Neural cell (in vitro differentiated cells): Measurements from ENCODE around the gene CEP72. TPM values are rescaled to one million over a fixed set of nuclear protein-coding genes. Genes with fewer than 3 reads are reported as not detected.
"Not testable (repeated sequence)": the region's sequence is repeated elsewhere in the genome, so short reads cannot be mapped to it uniquely, and the experiment has no call there.

Source experiments
- H2AFZ ChIP-seq: fragments of 200-600, 300-800 bp; sonication (generic), shearing (Covaris generic); 2 replicates; pipeline ENCODE4 v1.6.0; 2014; ENCODE audit warnings: low read depth, mild to moderate bottlenecking, antibody characterized with exemption, low read length, moderate library complexity
- H3F3A ChIP-seq: fragments of 200-600 bp; shearing (Covaris generic); 2 replicates; pipeline ENCODE4 v1.6.1; 2016; ENCODE audit warnings: mild to moderate bottlenecking, moderate library complexity, mixed read lengths, antibody characterized with exemption, low read length; ENCODE audit not compliant: insufficient read depth, poor library complexity, severe bottlenecking
- H3K27ac ChIP-seq: fragments of 200-600, 300-800 bp; sonication (generic), shearing (Covaris generic); 2 replicates; pipeline ENCODE4 v1.5.1; 2014; ENCODE audit warnings: mild to moderate bottlenecking, low read length, moderate library complexity
- H3K27me3 ChIP-seq: fragments of 300-800, 200-600 bp; sonication (generic), shearing (Covaris generic); 2 replicates; pipeline ENCODE4 v1.6.0; 2014; ENCODE audit warnings: mild to moderate bottlenecking, low read depth, low read length, moderate library complexity; ENCODE audit not compliant: insufficient read depth
- H3K36me3 ChIP-seq: fragments of 300-800, 200-600 bp; sonication (generic), shearing (Covaris generic); 2 replicates; pipeline ENCODE4 v1.5.1; 2014; ENCODE audit warnings: mild to moderate bottlenecking, antibody characterized with exemption, low read length, moderate library complexity; ENCODE audit not compliant: insufficient read depth
- H3K4me2 ChIP-seq: fragments of 300-800, 200-600 bp; sonication (generic), shearing (Covaris generic); 2 replicates; pipeline ENCODE4 v1.6.0; 2014; ENCODE audit warnings: mild to moderate bottlenecking, low read length
- H3K4me3 ChIP-seq: fragments of 300-800, 200-600 bp; sonication (generic), shearing (Covaris generic); 2 replicates; pipeline ENCODE4 v1.5.1; 2014; ENCODE audit warnings: mild to moderate bottlenecking, low read length, moderate library complexity
- H3K79me2 ChIP-seq: fragments of 200-600 bp; shearing (Covaris generic); replicated peaks from 2 replicates; pipeline ENCODE4 v1.6.0; 2014; ENCODE audit warnings: mild to moderate bottlenecking, low read length, moderate library complexity; ENCODE audit not compliant: insufficient read depth
- H3K9ac ChIP-seq: fragments of 300-800, 200-600 bp; sonication (generic), shearing (Covaris generic); 2 replicates; pipeline ENCODE4 v1.6.1; 2016; ENCODE audit warnings: mild to moderate bottlenecking, low read length, mixed read lengths
- H3K9me2 ChIP-seq: fragments of 200-600 bp; shearing (Covaris generic); 2 replicates; pipeline ENCODE4 v1.6.1; 2016; ENCODE audit warnings: mild to moderate bottlenecking, low read length, mixed read lengths; ENCODE audit not compliant: insufficient read depth
- H3K9me3 ChIP-seq: fragments of 200-600, 300-800 bp; sonication (generic), shearing (Covaris generic); 2 replicates; pipeline ENCODE4 v1.6.1; 2016; ENCODE audit warnings: mild to moderate bottlenecking, mixed run types, low read length, moderate library complexity, mixed read lengths
- H4K20me1 ChIP-seq: fragments of 200-600 bp; shearing (Covaris generic); 2 replicates; pipeline ENCODE4 v1.6.1; 2016; ENCODE audit warnings: mild to moderate bottlenecking, mixed run types; ENCODE audit not compliant: insufficient read depth
- EP300 ChIP-seq: fragments of 450-650 bp; conservative IDR thresholded peaks from 2 replicates; pipeline ENCODE4 v1.6.1; 2014; ENCODE audit warnings: antibody characterized with exemption, mild to moderate bottlenecking, moderate library complexity; ENCODE audit not compliant: poor library complexity, severe bottlenecking
- EZH2 ChIP-seq: fragments of 200-600, 300-800 bp; shearing (Covaris generic), sonication (generic); IDR thresholded peaks from 2 replicates; pipeline ENCODE4 v1.6.1; 2014; ENCODE audit warnings: antibody characterized with exemption, low read length, borderline replicate concordance, mild to moderate bottlenecking; ENCODE audit not compliant: insufficient read depth, poor library complexity, severe bottlenecking
- MXI1 ChIP-seq: fragments of 450-650 bp; conservative IDR thresholded peaks from 2 replicates; pipeline ENCODE4 v1.6.1; 2014; ENCODE audit warnings: antibody characterized with exemption, mild to moderate bottlenecking; ENCODE audit not compliant: poor library complexity, severe bottlenecking
- POLR2AphosphoS5 ChIP-seq: IDR thresholded peaks from 2 replicates; pipeline ENCODE4 v1.6.1; 2012
- RAD21 ChIP-seq: fragments of 450-650 bp; conservative IDR thresholded peaks from 2 replicates; pipeline ENCODE4 v1.6.1; 2014; ENCODE audit warnings: antibody characterized with exemption, mild to moderate bottlenecking, moderate library complexity
- SMC3 ChIP-seq: fragments of 450-650 bp; conservative IDR thresholded peaks from 2 replicates; pipeline ENCODE4 v1.6.1; 2014; ENCODE audit warnings: antibody characterized with exemption, mild to moderate bottlenecking, moderate library complexity; ENCODE audit not compliant: poor library complexity
- TAF1 ChIP-seq: IDR thresholded peaks from 2 replicates; pipeline ENCODE4 v1.6.1; 2012; ENCODE audit warnings: low read depth
- polyA plus RNA-seq: library from polyadenylated mRNA; depleted of rRNA; stranded (reverse); fragments of >200 nt; gene quantifications from 2 replicates; pipeline ENCODE4 v1.2.3, GENCODE V29; 2014
- TF ChIP-seq, protein P1 (sequence below): IDR thresholded peaks from 2 replicates; pipeline ENCODE4 v1.6.1; 2012; ENCODE audit warnings: borderline replicate concordance
- TF ChIP-seq, protein P2 (sequence below): fragments of 450-650 bp; IDR thresholded peaks from 2 replicates; pipeline ENCODE4 v1.5.1; 2014; ENCODE audit warnings: antibody characterized with exemption, mild to moderate bottlenecking, moderate library complexity; ENCODE audit not compliant: poor library complexity, severe bottlenecking

The CEP72 gene
- polyA plus RNA-seq, 1 donor from 2014 or later, result 5.9 TPM

DNA sequence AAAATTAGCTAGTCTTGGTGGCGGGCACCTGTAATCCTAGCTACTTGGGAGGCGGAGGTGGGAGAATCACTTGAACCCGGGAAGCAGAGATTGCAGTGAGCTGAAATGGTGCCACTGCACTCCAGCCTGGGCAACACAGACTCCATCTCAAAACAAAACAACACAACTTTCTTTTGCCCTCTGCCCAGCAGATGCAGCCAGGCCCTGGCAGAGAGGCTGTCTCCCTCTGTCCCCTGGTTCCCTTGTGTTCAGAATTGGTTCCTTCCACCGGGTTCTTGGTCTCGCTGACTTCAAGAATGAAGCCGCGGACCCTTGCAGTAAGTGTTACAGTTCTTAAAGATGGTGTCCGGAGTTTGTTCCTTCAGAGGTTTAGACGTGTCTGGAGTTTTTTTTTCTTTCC, 30.2 kb upstream of the CEP72 start:
- Histone ChIP-seq H3K27me3 (no peaks in the 10 kb centered on the region), H3K4me2 (no peak overlapping the region), H3K4me3 (no peak overlapping the region), H3K79me2 (no peaks in the 10 kb centered on the region), H3K9me2 (no peaks in the 10 kb centered on the region), H3K36me3 (no peaks in the 10 kb centered on the region), H2AFZ (no peak overlapping the region), H3K27ac (no peak overlapping the region), H4K20me1 (no peaks in the 10 kb centered on the region), H3K9me3 (no peaks in the 10 kb centered on the region), H3F3A (no peaks in the 10 kb centered on the region), H3K9ac (no peak overlapping the region)
- TF ChIP-seq, protein P1, sequence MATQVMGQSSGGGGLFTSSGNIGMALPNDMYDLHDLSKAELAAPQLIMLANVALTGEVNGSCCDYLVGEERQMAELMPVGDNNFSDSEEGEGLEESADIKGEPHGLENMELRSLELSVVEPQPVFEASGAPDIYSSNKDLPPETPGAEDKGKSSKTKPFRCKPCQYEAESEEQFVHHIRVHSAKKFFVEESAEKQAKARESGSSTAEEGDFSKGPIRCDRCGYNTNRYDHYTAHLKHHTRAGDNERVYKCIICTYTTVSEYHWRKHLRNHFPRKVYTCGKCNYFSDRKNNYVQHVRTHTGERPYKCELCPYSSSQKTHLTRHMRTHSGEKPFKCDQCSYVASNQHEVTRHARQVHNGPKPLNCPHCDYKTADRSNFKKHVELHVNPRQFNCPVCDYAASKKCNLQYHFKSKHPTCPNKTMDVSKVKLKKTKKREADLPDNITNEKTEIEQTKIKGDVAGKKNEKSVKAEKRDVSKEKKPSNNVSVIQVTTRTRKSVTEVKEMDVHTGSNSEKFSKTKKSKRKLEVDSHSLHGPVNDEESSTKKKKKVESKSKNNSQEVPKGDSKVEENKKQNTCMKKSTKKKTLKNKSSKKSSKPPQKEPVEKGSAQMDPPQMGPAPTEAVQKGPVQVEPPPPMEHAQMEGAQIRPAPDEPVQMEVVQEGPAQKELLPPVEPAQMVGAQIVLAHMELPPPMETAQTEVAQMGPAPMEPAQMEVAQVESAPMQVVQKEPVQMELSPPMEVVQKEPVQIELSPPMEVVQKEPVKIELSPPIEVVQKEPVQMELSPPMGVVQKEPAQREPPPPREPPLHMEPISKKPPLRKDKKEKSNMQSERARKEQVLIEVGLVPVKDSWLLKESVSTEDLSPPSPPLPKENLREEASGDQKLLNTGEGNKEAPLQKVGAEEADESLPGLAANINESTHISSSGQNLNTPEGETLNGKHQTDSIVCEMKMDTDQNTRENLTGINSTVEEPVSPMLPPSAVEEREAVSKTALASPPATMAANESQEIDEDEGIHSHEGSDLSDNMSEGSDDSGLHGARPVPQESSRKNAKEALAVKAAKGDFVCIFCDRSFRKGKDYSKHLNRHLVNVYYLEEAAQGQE, result no peak
- TF ChIP-seq MXI1, result no peak
- TF ChIP-seq SMC3, result no peak
- TF ChIP-seq, protein P2, sequence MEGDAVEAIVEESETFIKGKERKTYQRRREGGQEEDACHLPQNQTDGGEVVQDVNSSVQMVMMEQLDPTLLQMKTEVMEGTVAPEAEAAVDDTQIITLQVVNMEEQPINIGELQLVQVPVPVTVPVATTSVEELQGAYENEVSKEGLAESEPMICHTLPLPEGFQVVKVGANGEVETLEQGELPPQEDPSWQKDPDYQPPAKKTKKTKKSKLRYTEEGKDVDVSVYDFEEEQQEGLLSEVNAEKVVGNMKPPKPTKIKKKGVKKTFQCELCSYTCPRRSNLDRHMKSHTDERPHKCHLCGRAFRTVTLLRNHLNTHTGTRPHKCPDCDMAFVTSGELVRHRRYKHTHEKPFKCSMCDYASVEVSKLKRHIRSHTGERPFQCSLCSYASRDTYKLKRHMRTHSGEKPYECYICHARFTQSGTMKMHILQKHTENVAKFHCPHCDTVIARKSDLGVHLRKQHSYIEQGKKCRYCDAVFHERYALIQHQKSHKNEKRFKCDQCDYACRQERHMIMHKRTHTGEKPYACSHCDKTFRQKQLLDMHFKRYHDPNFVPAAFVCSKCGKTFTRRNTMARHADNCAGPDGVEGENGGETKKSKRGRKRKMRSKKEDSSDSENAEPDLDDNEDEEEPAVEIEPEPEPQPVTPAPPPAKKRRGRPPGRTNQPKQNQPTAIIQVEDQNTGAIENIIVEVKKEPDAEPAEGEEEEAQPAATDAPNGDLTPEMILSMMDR, result no peak
- no peak for TF ChIP-seq POLR2AphosphoS5
- no peak for TF ChIP-seq EP300
- no peak for TF ChIP-seq EZH2
- no peak for TF ChIP-seq TAF1
- TF ChIP-seq RAD21, result no peak

DNA sequence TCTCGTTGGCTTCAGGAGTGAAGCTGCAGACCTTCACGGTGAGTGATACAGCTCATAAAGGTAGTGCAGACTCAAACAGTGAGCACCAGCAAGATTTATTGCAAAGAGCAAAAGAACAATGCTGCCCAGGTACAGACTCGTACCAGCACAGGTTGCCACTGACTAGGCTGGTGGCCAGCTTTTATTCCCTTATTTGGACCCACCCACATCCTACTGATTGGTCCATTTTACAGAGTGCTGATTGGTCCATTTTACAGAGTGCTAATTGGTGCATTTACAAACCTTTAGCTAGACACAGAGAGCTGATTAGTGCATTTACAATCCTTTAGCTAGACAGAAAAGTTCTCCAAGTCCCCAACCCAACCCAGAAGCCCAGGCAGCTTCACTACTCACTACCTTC, 29.7 kb upstream of the CEP72 start:
- H3K4me2 ChIP-seq, H3K9me2 ChIP-seq, H3K79me2 ChIP-seq, H3K27me3 ChIP-seq, H3K27ac ChIP-seq, H2AFZ ChIP-seq, H4K20me1 ChIP-seq, H3K9me3 ChIP-seq, H3F3A ChIP-seq, H3K9ac ChIP-seq, H3K36me3 ChIP-seq, H3K4me3 ChIP-seq: not testable (repeated sequence)

DNA sequence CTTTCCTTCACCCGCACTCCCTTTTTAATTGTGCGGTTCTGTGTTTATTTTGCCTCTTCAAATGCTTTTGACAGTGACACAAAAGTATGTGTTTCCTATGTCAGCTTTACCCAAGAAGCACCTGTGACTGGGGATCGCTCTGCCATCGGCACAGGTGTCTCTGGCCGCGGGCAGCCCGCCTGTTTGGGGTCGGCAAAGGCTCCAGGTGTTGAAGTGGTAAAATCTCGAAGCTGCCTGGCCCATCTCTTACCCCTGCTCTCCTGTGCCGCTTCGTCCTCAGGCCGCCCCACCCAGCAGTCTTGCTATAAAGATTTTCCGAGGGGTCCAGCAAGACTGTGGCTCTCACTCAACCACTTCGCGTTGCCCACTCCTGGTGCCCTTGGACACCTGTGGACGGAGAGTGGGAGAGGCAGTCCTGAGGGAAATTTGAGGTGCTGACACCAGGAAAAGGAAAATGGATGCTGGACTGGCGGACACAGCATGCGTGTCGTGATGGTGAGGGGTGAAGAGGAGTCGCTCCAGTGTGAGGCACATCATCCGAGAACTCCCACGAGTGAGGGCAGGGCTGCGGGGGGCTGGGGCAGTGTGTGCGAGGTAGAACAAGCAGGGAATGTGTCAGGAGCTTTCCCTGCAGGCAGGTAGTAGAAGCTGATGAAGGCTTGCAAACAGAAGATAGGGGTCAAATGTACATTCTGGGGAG, 29.1 kb upstream of the CEP72 start:
- H3K27me3 ChIP-seq, result no peaks in the 10 kb centered on the region
- no peaks in the 10 kb centered on the region for H3K79me2 ChIP-seq
- H3K9ac ChIP-seq, result no peak overlapping the region
- H3K9me3 ChIP-seq, result no peaks in the 10 kb centered on the region
- no peaks in the 10 kb centered on the region for H3K9me2 ChIP-seq
- H3K4me2 ChIP-seq, result no peak overlapping the region
- H3F3A ChIP-seq, result no peaks in the 10 kb centered on the region
- H2AFZ ChIP-seq, result no peak overlapping the region
- no peaks in the 10 kb centered on the region for H4K20me1 ChIP-seq
- TF ChIP-seq, protein P1, result no peak
- TF ChIP-seq TAF1 (no peak), RAD21 (no peak), POLR2AphosphoS5 (no peak), EP300 (no peak), MXI1 (no peak)
- TF ChIP-seq, protein P2, result no peak
- H3K4me3 ChIP-seq, result no peak overlapping the region
- no peaks in the 10 kb centered on the region for H3K36me3 ChIP-seq
- H3K27ac ChIP-seq, result no peak overlapping the region
